Testis (tissue), 3 donors: Measurements from ENCODE around the gene SLC30A10. TPM values are rescaled to one million over a fixed set of nuclear protein-coding genes. Genes with fewer than 3 reads are reported as not detected.

Experiments
- DNase-seq: peaks from one replicate; pipeline ENCODE4 v3.0.0-alpha.2; 2019
- H3K27ac ChIP-seq, 2 donors: fragments of 200-600 bp; sonication (generic); one replicate each; pipeline ENCODE4 v1.5.1; 2019
- H3K27me3 ChIP-seq: fragments of 200-600 bp; sonication (generic); one replicate; pipeline ENCODE4 v1.5.1; 2019
- H3K36me3 ChIP-seq: fragments of 200-600 bp; sonication (generic); one replicate; pipeline ENCODE4 v1.5.1; 2017; ENCODE audit warnings: low read depth; ENCODE audit errors: missing control alignments
- H3K4me1 ChIP-seq: fragments of 200-600 bp; sonication (generic); one replicate; pipeline ENCODE4 v1.5.1; 2019
- H3K4me3 ChIP-seq, 2 donors: fragments of 200-600 bp; sonication (generic); one replicate each; pipeline ENCODE4 v1.5.1; 2017 to 2019
- H3K9me3 ChIP-seq: fragments of 200-600 bp; sonication (generic); one replicate; pipeline ENCODE4 v1.5.1; 2017
- CTCF ChIP-seq, 3 experiments: fragments of 450-650 bp in 2 of 3; fragments of 200-600 bp in 1 of 3; sonication (generic) in 1 of 3; IDR thresholded peaks; one replicate each; pipeline ENCODE4 v1.5.1; 2016 to 2019; ENCODE audit warnings: antibody characterized with exemption in 3 of 3, mild to moderate bottlenecking in 2 of 3, moderate library complexity in 1 of 3
- POLR2A ChIP-seq: fragments of 450-650 bp; IDR thresholded peaks from one replicate; pipeline ENCODE4 v1.6.1; 2017; ENCODE audit warnings: antibody characterized with exemption, mild to moderate bottlenecking, moderate library complexity
- WGBS, 2 donors: methylation state at CpG; one replicate each; pipeline ENCODE4 v1.1.5; 2018; 5-methylcytosine and 5-hydroxymethylcytosine counted together
- intact Hi-C: fragments of 100-400 bp; cut with DNase I; formaldehyde crosslinking; loops from one replicate; pipeline ENCODE4 v1.15.1; 2023; ENCODE audit warnings: low total_unique reads
- polyA plus RNA-seq: library from polyadenylated mRNA; stranded (reverse); fragments of 350-450 nt; fragmentation: Illumina TruSeq; extraction: RNeasy Lipid Tissue Mini Kit (QIAGEN cat#74804); gene quantifications from one replicate; pipeline ENCODE4 v1.2.3, GENCODE V29; 2014; ENCODE audit warnings: low read depth, low replicate concordance; ENCODE audit not compliant: insufficient read depth
- total RNA-seq, 2 donors: library from RNA; depleted of rRNA; stranded (reverse); fragments of >200 nt; gene quantifications; one replicate each; pipeline ENCODE4 v1.2.3, GENCODE V29; 2016

SLC30A10 gene
- total and polyA plus RNA-seq, 3 donors from 2014 or later = 2.2 to 4.0 (median 2.4) TPM

DNA sequence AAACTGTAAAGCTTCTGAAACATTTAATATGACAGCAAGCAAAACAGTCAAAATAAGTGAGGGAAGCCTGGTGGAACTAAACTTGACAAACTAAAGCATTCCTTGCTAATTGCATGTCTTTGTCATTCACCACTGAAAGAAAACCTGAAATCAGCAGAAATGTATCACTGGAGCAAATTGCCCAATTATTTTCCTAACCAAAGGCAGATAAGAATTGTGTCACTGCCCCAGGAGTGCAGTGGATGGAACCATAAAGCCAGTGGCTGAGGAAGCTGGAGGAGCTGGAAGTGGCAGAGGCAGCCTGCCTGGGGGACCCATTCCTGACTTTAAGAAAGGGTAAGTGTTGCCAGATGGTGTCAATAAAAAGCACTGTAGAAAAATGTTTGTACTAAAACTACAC lies 2.7 kb upstream of the SLC30A10 start:
- Histone ChIP-seq H3K36me3 (no peaks in the 10 kb centered on the region), H3K4me1 (no peaks in the 10 kb centered on the region), H3K27ac (no peak overlapping the region), H3K4me3 (no peak overlapping the region), H3K27me3 (no peaks in the 10 kb centered on the region), H3K9me3 (no peaks in the 10 kb centered on the region)
- intact Hi-C loops = no loop called here
- DNase-seq = no peak
- no peak for TF ChIP-seq POLR2A
- TF ChIP-seq CTCF (IDR thresholded peaks at IDR 0.05) = no peak

DNA sequence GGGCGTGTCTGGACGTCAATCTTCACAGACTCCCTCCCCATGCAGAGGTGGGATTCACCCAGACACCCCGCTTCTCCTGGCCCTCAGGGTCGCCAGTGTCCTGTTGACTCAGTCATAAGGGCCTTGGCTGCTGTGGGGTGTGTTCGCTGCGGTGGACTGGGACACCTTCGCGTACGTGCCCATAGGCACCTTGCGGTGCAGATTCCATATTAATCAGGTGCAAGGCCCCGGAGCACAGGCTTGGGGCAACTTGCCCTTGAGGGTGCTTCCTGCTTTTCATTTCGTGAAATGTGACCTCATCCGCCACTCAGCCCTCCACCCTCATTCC lies 398 bp upstream of the SLC30A10 start:
- no peak for DNase-seq
- intact Hi-C loops = no loop called here
- WGBS, 2 donors = 42 to 57% methylated on average over 10 to 13 of the region's 13 CpGs

GRCh38 chr1:219927298-219927955 lies 930 bp downstream of the SLC30A10 start:
- Histone ChIP-seq H3K36me3 (no peaks in the 10 kb centered on the region), H3K4me1 (no peaks in the 10 kb centered on the region), H3K9me3 (no peaks in the 10 kb centered on the region), H3K4me3 (peak overlapping the region; percentile 39 to 49), H3K27me3 (no peaks in the 10 kb centered on the region), H3K27ac (no peak overlapping the region)
- no peak for DNase-seq
- WGBS, 2 donors = 12 to 14% methylated on average over 15 to 31 of the region's 31 CpGs
- TF ChIP-seq CTCF (IDR thresholded peaks at IDR 0.05) (no peak), POLR2A (no peak)
- intact Hi-C loops = no loop called here

More for the DNA sequence above, 398 bp upstream of the SLC30A10 start:
- Histone ChIP-seq H3K36me3 (no peaks in the 10 kb centered on the region), H3K4me3 (peak overlapping the region; percentile 39 to 49), H3K27ac (no peak overlapping the region), H3K9me3 (no peaks in the 10 kb centered on the region), H3K27me3 (no peaks in the 10 kb centered on the region), H3K4me1 (no peaks in the 10 kb centered on the region)
- TF ChIP-seq CTCF (IDR thresholded peaks at IDR 0.05) = no peak
- no peak for TF ChIP-seq POLR2A

GRCh38 chr1:219926363-219926998 lies 1.9 kb downstream of the SLC30A10 start:
- no peak for DNase-seq
- no peaks in the 10 kb centered on the region for H3K27me3 ChIP-seq
- TF ChIP-seq POLR2A = no peak
- no peak for TF ChIP-seq CTCF (IDR thresholded peaks at IDR 0.05)
- H3K36me3 ChIP-seq = no peaks in the 10 kb centered on the region
- intact Hi-C loops = no loop called here
- no peak overlapping the region for H3K4me3 ChIP-seq
- no peak overlapping the region for H3K27ac ChIP-seq
- H3K9me3 ChIP-seq = no peaks in the 10 kb centered on the region
- no peaks in the 10 kb centered on the region for H3K4me1 ChIP-seq
- WGBS, 2 donors = 92 to 95% methylated on average over 6 of the region's 6 CpGs

DNA sequence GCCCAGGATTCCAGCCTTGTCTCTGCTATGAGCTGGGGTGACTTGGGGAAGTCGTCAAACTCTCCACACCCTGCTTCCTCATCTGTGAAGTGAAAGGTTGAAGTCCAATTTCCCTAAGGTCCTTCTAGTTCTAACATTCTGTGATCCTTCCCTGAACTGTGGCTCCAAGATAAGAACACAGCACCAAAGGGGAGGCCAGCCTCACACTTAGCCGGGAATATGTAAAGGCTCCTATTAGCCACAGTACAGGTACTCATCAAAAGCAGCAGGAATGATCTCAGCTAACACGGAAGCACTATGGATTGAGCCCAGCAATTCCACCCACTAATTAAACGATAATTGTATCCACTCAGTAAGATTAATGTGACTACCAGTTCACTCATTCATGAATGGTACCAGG lies 4.0 kb downstream of the SLC30A10 start:
- Histone ChIP-seq H3K36me3 (no peaks in the 10 kb centered on the region), H3K27ac (no peak overlapping the region), H3K4me3 (no peak overlapping the region), H3K4me1 (no peaks in the 10 kb centered on the region), H3K9me3 (no peaks in the 10 kb centered on the region), H3K27me3 (no peaks in the 10 kb centered on the region)
- 80 to 88% methylated on average over 4 of the region's 4 CpGs for WGBS, 2 donors
- DNase-seq = no peak
- TF ChIP-seq POLR2A (no peak), CTCF (IDR thresholded peaks at IDR 0.05) (no peak)
- intact Hi-C loops = no loop called here
